AG04449 (cell line): ENCODE results near the gene SIPA1L3.

Experiments used
- CTCF ChIA-PET: fragments of 350-600 bp; formaldehyde crosslinking; extraction: SDS; loops from one replicate; lab custom pipeline; 2021; ENCODE audit warnings: antibody characterized with exemption; lab: Yijun Ruan, JAX
- POLR2A ChIA-PET: fragments of 400-600, 350-600 bp; formaldehyde crosslinking; extraction: SDS; loops from one replicate; lab custom pipeline; 2020; ENCODE audit warnings: antibody characterized with exemption, inconsistent platforms; lab: Yijun Ruan, JAX
- DNase-seq: peaks from one replicate; pipeline ENCODE4 v3.0.0-alpha.2; 2010; ENCODE audit warnings: low read depth, low spot score
- H3K4me3 ChIP-seq: 2 replicates; pipeline ENCODE4 v1.5.1; 2011; ENCODE audit warnings: low read depth, mild to moderate bottlenecking, control low read depth, low read length
- CTCF ChIP-seq: IDR thresholded peaks from one replicate; pipeline ENCODE4 v1.5.1; 2011; ENCODE audit warnings: mild to moderate bottlenecking, moderate library complexity, low read length, control low read depth, inconsistent platforms; ENCODE audit not compliant: insufficient read depth; ENCODE audit errors: missing control alignments

Gene SIPA1L3

GRCh38 chr19:37980419-37981170 is 73.6 kb downstream of the SIPA1L3 start:
- no peak for TF ChIP-seq CTCF
- ChIA-PET POLR2A (no interaction called here), CTCF (no interaction called here)
- DNase-seq = no peak
- no peak overlapping the region for H3K4me3 ChIP-seq

GRCh38 chr19:37981785-37982475 is 74.9 kb downstream of the SIPA1L3 start:
- DNase-seq = no peak
- TF ChIP-seq CTCF = no peak
- ChIA-PET POLR2A (interaction anchor here (0.6 kb wide), 1 partner anchor 10 kb away, joined by 3 read pairs; no protein-coding TSS in a partner anchor), CTCF (no interaction called here)
- no peak overlapping the region for H3K4me3 ChIP-seq

GRCh38 chr19:37982655-37983054 is 75.6 kb downstream of the SIPA1L3 start:
- no peak for TF ChIP-seq CTCF
- no peak overlapping the region for H3K4me3 ChIP-seq
- DNase-seq = no peak
- ChIA-PET CTCF (interaction anchor here (1.8 kb wide), 1 partner anchor 80 kb away, joined by 8 read pairs; no protein-coding TSS in a partner anchor), POLR2A (interaction anchor here (0.6 kb wide), 1 partner anchor 9 kb away, joined by 3 read pairs; no protein-coding TSS in a partner anchor)

GRCh38 chr19:37983153-37983552 is 76.1 kb downstream of the SIPA1L3 start:
- DNase-seq = no peak
- no peak for TF ChIP-seq CTCF
- no peak overlapping the region for H3K4me3 ChIP-seq
- CTCF ChIA-PET = interaction anchor here (1.8 kb wide), 1 partner anchor 80 kb away, joined by 8 read pairs; no protein-coding TSS in a partner anchor
- POLR2A ChIA-PET = no interaction called here

GRCh38 chr19:37983916-37984315 is 76.9 kb downstream of the SIPA1L3 start:
- TF ChIP-seq CTCF = no peak
- ChIA-PET CTCF (interaction anchor here (1.0 to 1.8 kb wide), 2 partner anchors 9 to 81 kb away, joined by 5 to 8 read pairs; no protein-coding TSS in a partner anchor), POLR2A (interaction anchor here (0.6 kb wide), 1 partner anchor 252 kb away, joined by 3 read pairs; no protein-coding TSS in a partner anchor)
- DNase-seq = no peak
- H3K4me3 ChIP-seq = no peak overlapping the region
